ENCODE measurements around the gene THRAP3. TPM values are rescaled to one million over a fixed set of nuclear protein-coding genes. Genes with fewer than 3 reads are reported as not detected.
A peak's percentile ranks its signal among the peaks of the same experiment; 100 is the strongest.

Gene THRAP3
- total and polyA plus RNA-seq, 2 of the 8 experiments (the other 6 are each of a cell fraction or from before 2014, with no cell fraction given): 40.2 to 183 TPM

DNA sequence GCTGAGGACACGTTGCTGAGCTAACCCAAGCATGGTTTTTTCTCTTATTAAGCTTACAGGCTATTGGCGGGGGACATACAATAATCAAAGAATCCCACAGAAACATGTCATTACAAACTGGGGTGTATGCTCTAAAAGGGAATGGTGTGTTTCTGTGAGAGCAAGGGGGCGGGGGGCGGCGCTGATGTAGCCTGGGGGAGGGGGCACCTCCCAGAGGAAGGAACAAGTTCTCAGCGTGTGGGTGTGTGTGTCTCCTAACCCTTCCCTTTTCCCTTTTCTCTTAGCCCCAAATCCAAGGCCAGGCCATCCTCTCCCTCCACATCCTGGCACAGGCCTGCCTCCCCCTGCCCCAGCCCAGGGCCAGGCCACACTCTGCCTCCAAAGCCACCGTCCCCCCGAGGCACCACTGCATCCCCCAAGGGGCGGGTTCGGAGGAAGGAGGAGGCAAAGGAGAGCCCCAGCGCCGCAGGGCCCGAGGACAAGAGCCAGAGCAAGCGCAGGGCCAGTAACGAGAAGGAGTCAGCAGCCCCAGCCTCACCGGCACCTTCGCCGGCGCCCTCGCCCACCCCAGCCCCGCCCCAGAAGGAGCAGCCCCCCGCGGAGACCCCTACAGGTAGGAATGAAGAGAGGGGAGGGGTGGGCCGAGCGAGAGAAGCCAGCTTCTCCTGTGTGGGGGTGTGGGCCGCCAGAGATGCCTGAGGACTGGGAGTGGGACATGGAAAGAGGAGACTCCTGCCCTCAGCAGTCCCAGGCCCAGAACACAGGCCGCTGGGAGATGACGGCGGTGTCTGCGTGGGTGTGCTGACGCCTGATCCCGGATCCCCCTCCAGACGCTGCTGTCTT, 46.4 kb upstream of the THRAP3 start:
- WGBS, 2 experiments (ENCODE audit: extremely low coverage in 1 of 2, insufficient coverage in 1 of 2, insufficient read length in 1 of 2, insufficient replicate concordance in 2 of 2, low coverage in 1 of 2, low lambda C conversion rate in 2 of 2, missing lambda C conversion rate in 1 of 2): 42% methylated on average over 16 of the region's 33 CpGs; no CpG with 5 or more reads in 1 of the 2 experiments
- CTCF ChIA-PET (ENCODE audit: partially characterized antibody): interaction anchor here (1.1 to 16.0 kb wide), 8 partner anchors 8 to 209 kb away, joined by 3 to 162 read pairs (median 10); partner anchors contain the start of genes MAP7D1 and TRAPPC3
- Histone ChIP-seq H3K79me2 (ENCODE audit: control insufficient read depth in 1 of 2, insufficient read depth in 2 of 2, low read length in 2 of 2) (no peaks in the 10 kb centered on the region), H2AFZ (ENCODE audit: low read length) (no peak overlapping the region), H3K56ac (replicated peaks; ENCODE audit: insufficient read length, low read depth, low read length) (no peak overlapping the region), H4K91ac (replicated peaks; ENCODE audit: insufficient read length, low read length) (peak overlapping the region; percentile 48), H3K23me2 (ENCODE audit: low read depth, low read length) (peaks cover 13% of the 10 kb centered on the region; the same call in 1 of the 2 replicates), H3K4ac (replicated peaks; ENCODE audit: insufficient read length, low read depth, low read length) (no peak overlapping the region), H3K4me2 (ENCODE audit: insufficient read depth in 1 of 2, low read depth in 2 of 2, low read length in 2 of 2) (peak overlapping the region; percentile 87 to 90), H4K5ac (ENCODE audit: insufficient read length, low read depth, low read length) (no peak overlapping the region), H3K79me1 (ENCODE audit: low read depth, low read length) (0 out of 2 replicates have a peak, but pooled peaks cover 4% of the 10 kb centered on the region), H4K8ac (ENCODE audit: extremely low read depth, insufficient read depth, low read length) (peak overlapping the region; percentile 86), H2BK20ac (ENCODE audit: low read length) (no peak overlapping the region), H4K20me1 (replicated peaks in 1 of 2; ENCODE audit: control insufficient read depth in 1 of 2, insufficient read depth in 2 of 2, low read length in 2 of 2) (peaks cover 12 to 28% of the 10 kb centered on the region in 2 experiments), H2BK120ac (replicated peaks; ENCODE audit: low read depth, low read length) (no peak overlapping the region), H3K18ac (ENCODE audit: extremely low read depth, low read length) (peak overlapping the region; percentile 51), H3K9me3 (ENCODE audit: insufficient read depth in 2 of 2, low read depth in 1 of 2, low read length in 1 of 2) (no peaks in the 10 kb centered on the region), H3K4me3 (ENCODE audit: extremely low read depth in 1 of 4, insufficient read depth in 2 of 4, low read depth in 3 of 4, low read length in 4 of 4) (peak overlapping the region; percentile 38 to 67 (median 52); a peak in 7 of 8 replicates), H3K14ac (ENCODE audit: insufficient read length) (no peak overlapping the region), H3K36me3 (ENCODE audit: control insufficient read depth in 2 of 4, insufficient read depth in 4 of 4, low read length in 3 of 4) (peaks cover 8 to 21% (median 19%) of the 10 kb centered on the region in 4 experiments; a peak in 7 of 8 replicates), H3K4me1 (replicated peaks in 1 of 4; ENCODE audit: control insufficient read depth in 3 of 4, insufficient read depth in 4 of 4, low read length in 3 of 4) (peaks cover 5 to 36% (median 28%) of the 10 kb centered on the region in 4 experiments), H3K27ac (ENCODE audit: low read depth, low read length) (no peak overlapping the region), H3K9ac (replicated peaks in 1 of 4; ENCODE audit: extremely low read depth in 1 of 4, low read depth in 3 of 4, low read length in 3 of 4) (peak overlapping the region in 1 of 4 experiments; percentile 64; a peak in 1 of 7 replicates), H2BK5ac (ENCODE audit: low read depth, low read length) (peak overlapping the region; percentile 71; the same call in 1 of the 2 replicates), H2BK12ac (ENCODE audit: low read depth, low read length) (no peak overlapping the region), H2BK15ac (ENCODE audit: low read length) (no peak overlapping the region; the same call in 1 of the 2 replicates), H3K27me3 (replicated peaks in 1 of 4; ENCODE audit: control insufficient read depth in 3 of 4, extremely low read depth in 1 of 4, insufficient read depth in 3 of 4, low read length in 3 of 4) (no peaks in the 10 kb centered on the region), H2AK5ac (ENCODE audit: low read depth, low read length) (0 out of 2 replicates have a peak overlapping the region, but pooled peaks have one; percentile 45), H3K23ac (ENCODE audit: insufficient read length) (no peak overlapping the region)
- POLR2A ChIA-PET (ENCODE audit: partially characterized antibody): interaction anchor here (0.6 to 6.7 kb wide), 6 partner anchors 10 to 81 kb away, joined by 3 to 44 read pairs (median 12); partner anchors contain the start of genes MAP7D1 and TRAPPC3
- FAIRE-seq (no peak), DNase-seq (ENCODE audit: low read depth in 1 of 2, low spot score in 2 of 2) (peak in 1 of 2 experiments; percentile 67)
- no peak for TF ChIP-seq SIX5 (IDR thresholded peaks at IDR 0.05; ENCODE audit: low read depth, low read length)
- no peak for TF ChIP-seq POLR2AphosphoS5 (IDR thresholded peaks at IDR 0.05; ENCODE audit: low read depth, low read length)
- TF ChIP-seq, protein P1, sequence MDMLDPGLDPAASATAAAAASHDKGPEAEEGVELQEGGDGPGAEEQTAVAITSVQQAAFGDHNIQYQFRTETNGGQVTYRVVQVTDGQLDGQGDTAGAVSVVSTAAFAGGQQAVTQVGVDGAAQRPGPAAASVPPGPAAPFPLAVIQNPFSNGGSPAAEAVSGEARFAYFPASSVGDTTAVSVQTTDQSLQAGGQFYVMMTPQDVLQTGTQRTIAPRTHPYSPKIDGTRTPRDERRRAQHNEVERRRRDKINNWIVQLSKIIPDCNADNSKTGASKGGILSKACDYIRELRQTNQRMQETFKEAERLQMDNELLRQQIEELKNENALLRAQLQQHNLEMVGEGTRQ (IDR thresholded peaks at IDR 0.05; ENCODE audit: low read length): no peak
- no peak for TF ChIP-seq CHD2 (IDR thresholded peaks at IDR 0.05; ENCODE audit: low read length)
- TF ChIP-seq EGR1 (IDR thresholded peaks at IDR 0.05; ENCODE audit: borderline replicate concordance, low read depth, low read length): no peak

All from H1 (cell line).